NCI-H187 (cell line): Measurements from ENCODE around the gene DAW1.
A peak's percentile ranks its signal among the peaks of the same experiment; 100 is the strongest.
"Not testable (repeated sequence)": the region's sequence is repeated elsewhere in the genome, so short reads cannot be mapped to it uniquely, and the experiment has no call there.

Experiments used
- DNase-seq, 2 experiments: peaks; one replicate each; lab custom pipeline; 2025; lab: John Stamatoyannopoulos, UW

Gene DAW1

DNA sequence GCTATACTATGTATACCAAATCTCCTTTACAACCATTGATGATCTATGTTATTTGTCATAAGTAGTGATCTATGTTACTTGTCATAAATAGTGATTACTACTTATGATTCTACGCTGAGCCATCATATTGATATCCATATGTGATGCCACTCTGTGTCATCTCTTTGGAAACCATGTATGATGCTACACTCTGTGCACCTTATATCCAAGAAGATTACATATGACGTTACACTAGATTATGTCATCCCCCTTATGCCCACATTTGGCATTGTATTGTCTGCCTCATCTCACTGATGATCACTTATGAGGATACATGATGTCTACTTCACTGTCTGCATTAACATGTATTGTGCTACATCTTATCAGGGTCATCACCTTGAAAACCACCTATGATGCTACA is 42.9 kb downstream of the DAW1 start:
- DNase-seq = no peak

DNA sequence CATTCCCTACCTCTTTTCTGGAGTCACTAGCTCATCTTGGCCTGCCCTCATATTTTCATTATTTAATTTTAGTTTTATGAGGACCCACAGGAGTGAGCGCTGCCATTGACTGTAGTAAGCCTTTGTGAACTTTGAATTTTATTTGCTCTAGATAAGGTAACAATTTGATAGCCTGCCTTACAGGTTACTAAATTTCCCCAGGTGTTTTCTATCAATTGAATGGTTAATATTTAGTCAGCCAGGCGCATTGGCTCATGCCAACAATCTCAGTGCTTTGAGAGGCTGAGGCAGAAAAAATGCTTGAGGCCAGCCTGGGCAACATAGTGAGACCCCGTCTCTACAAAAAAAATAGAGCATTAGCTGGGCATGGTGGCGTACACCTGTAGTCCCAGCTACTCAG is 50.2 kb downstream of the DAW1 start:
- DNase-seq = no peak

DNA sequence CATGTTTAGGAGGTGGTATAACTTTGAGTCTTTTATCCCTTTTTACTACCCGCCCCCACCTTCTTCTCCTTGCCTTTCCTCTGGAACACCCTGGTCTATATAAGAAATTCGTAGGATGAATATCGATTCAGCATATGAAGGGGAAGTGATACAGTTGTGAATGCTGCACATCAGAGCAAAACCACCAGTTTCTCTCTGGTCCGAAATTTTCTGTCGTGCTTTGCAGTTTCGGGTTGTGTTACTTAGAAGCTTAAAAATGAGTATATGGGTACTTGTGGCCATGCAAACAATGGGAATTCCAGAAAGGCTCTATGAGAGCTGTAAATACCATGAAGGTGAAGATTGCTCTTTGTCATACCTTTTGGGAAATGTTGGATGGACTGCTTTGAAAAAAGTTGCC is 60.6 kb downstream of the DAW1 start:
- DNase-seq = no peak

DNA sequence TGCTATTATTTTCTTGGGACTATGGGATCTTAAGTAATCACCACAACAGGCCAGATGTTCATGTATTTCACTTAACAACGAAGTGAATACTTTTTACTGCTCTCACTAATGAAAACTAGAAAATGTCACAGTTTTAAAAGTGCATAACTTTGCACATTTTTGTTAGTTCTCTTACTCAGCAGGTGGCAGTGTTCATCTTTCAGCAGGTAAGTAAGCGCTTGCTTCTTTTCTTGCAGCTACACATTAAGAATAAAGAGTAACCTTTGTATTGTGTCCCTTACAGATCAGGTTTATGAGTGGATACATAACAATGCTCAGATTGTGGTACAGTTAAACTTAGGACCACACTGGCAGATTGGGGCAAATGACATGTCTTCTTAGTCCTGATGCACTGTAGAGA is 61.0 kb downstream of the DAW1 start:
- no peak for DNase-seq

DNA sequence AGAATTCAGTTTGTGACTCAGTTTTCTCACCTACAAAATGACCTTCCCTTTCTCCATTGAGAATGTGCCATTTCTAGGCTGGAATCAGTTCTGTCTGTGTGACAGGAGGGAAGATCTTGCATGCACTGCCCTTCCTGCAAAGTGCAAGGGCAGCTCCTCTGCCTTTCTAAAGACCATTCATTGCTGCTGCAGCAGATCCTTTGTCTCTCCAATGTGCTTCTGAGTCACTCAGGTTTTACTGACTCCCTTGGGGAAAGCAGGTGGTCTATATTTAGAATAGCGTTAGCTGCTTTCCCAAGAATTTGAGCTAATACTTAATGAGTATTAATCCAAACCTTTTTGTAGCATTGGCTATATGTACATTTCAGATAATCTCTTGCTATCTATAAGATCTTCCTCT is 62.5 kb downstream of the DAW1 start:
- DNase-seq = no peak

DNA sequence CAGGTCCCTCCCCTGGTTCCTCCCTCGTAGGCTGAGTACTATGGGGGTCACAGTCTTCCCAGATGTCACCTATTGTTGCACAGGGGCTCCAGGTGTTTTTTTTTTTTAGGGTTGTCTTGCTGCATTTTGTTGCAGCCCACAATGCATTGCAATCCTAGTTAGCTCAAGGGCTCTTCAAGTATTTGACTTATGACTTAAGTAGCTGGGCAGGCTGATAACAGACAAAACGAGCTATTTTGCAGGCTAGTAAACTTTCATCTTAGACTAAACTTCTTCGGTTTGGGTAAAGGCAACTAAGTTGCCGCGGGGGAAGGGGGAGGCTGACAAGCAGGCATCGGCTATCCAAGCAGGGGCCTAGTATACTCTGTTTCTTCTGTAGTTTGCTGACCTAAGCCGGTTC is 64.8 kb downstream of the DAW1 start:
- not testable (repeated sequence) for DNase-seq

DNA sequence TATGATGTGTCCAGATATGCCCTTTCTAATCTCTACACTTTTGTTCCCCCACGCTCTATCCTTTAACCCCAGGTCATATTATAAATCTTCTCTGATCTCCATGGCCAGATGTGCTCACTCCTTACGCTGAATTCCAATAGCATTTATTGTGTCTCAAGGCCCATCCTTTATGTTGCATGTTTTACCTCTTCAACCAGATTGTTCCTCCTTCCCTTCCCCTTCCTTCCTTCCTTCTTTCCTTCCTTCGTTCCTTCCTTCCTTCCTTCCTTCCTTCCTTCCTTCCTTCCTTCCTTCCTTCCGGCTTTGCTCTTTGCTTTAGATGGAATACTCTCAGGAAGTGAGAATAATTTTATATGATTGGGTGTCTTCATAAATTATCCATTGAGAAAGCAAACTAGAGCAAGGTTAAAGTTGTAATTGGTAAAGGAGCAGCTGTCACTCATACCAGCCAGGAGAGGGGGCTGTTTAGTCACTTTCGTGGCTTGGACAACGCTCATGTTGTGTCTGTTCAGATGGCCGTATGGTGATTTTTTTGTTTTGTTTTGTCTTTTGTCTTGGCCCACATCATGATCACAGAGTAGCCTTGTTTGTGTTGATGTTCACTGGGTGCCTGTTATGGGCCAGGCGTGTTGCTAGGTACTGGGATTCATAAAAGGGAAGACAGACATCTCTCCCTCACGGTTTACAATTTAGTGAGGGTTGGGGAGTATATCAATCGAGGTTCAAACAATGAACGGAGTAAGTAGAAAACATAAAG is 68.0 kb downstream of the DAW1 start:
- DNase-seq = peak in 1 of 2 experiments; percentile 39

DNA sequence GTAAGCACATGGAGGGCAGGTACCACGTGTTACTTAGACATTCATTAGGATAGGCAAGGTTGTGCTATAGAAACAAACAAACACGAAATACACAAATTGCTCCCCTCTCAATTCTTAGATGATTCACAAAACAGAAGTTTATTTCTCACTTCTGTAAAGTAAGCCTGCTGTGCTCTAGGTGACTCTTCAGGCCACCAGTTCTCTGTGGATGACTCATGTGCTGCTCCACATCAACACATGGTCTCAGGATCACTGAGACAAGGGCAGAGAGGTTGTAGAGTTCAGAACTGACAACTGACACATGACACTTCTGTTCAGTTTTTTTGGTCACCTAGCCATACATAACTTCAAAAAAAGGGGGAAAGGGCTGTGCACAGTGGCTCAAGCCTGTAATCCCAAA is 70.6 kb downstream of the DAW1 start:
- DNase-seq = no peak

DNA sequence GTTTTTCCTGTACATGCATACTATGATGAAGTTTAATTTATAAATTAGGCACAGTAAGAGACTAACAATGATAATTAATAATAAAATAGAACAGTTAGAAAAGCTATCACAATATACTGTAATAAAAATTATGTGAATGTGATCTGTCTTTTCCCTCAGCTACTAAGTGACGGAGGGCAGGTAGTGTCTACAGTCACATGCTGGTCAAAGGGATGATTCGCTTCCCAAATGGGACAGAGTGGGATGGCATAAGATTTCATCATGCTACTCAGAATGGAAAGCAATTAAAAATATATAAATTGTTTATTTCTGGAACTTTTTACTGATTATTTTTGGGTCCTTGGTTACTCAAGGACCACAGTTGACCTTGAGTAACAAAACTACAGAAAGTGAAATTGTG is 71.5 kb downstream of the DAW1 start:
- no peak for DNase-seq

DNA sequence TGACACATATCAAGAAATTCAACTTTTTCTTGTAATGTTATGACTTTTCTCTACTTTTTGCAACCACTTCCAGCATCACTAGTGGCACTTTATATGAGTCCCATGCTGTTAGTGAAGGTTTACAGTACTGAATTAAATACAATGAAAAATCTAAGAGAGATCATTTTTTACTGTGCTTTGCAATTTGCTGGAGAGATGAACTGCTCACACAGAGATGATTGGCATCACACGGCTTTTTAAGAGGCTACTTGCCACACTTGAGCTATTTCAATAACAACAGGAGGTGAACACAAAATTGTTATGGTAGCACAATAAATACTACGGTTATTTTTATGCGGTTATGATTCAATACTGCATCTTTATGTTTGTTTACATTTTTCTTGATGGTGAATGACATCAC is 88.9 kb downstream of the DAW1 start:
- no peak for DNase-seq

DNA sequence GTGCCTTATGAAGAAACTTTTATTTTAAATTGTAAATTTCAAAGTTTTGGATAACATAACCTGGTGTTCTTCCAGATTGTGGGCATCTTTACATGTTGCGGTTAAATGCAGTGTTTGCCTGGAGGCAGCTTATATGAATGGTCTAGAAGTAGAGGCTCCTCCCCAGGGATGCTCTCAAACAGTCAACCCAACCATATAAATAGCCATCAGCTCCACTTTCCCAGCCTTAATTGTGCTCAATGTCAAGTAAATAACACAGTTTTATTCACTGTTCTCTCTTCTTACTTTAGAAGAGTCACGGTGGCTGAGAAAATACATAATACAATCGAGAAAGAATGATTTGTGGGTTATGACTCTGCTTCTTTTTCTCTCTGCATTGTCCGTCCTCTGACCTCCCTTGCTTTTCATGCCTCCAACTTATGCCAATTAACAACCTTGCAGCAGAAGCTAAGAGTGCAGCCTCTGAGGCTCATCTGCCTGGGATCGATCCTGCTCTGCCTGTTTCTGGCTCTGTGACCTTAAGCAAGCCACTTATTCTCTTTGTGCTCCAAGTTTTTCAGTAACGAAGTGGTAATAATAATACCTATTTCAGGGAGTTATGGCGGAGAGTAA is 100.3 kb downstream of the DAW1 start:
- peak; percentile 82 to 83 for DNase-seq

DNA sequence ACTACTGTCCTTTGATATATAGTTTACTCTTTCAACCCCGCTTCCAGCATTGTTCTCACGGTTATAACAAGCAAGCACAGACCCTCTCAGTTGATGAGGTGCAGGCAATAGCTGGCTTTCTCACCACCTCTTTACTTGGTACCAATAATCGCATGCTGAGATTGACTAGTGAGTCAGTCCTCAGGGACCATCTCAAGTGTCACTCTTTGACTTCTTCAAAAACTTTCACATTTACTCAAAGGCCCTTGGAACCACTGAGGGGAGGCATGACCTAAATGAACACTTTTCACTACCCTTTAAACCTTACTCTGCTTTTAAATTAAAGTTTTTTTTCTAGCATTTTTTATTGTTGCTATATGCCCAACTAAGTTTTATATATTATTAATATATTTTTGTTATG is 101.8 kb downstream of the DAW1 start:
- no peak for DNase-seq
